Measurements from ENCODE around the gene CCDC102B.
"Not testable (repeated sequence)": the region's sequence is repeated elsewhere in the genome, so short reads cannot be mapped to it uniquely, and the experiment has no call there.

Gene CCDC102B

GRCh38 chr18:68830256-68831045 is 32.6 kb downstream of the CCDC102B start:
- no peak for DNase-seq (ENCODE audit: low spot score)

GRCh38 chr18:68833756-68834155 is 35.9 kb downstream of the CCDC102B start:
- DNase-seq (ENCODE audit: low spot score), result no peak

GRCh38 chr18:68837665-68838451 is 40.0 kb downstream of the CCDC102B start:
- no peak for DNase-seq (ENCODE audit: low spot score)

- DNase-seq (ENCODE audit: low spot score), result no peak
These were observed 41.8 kb downstream of the CCDC102B start for GRCh38 chr18:68839701-68840100.

GRCh38 chr18:68840554-68841263 is 42.8 kb downstream of the CCDC102B start:
- DNase-seq (ENCODE audit: low spot score), result no peak

- DNase-seq (ENCODE audit: low spot score), result no peak
These were observed 43.4 kb downstream of the CCDC102B start for GRCh38 chr18:68841301-68841700.

- no peak for DNase-seq (ENCODE audit: low spot score)
These were observed 45.1 kb downstream of the CCDC102B start for GRCh38 chr18:68842951-68843350.

GRCh38 chr18:68843473-68844089 is 45.7 kb downstream of the CCDC102B start:
- no peak for DNase-seq (ENCODE audit: low spot score)

- no peak for DNase-seq (ENCODE audit: low spot score)
These were observed 49.4 kb downstream of the CCDC102B start for GRCh38 chr18:68847219-68847837.

GRCh38 chr18:68848242-68848641 is 50.4 kb downstream of the CCDC102B start:
- DNase-seq (ENCODE audit: low spot score), result no peak

GRCh38 chr18:68854786-68855391 is 57.0 kb downstream of the CCDC102B start:
- no peak for DNase-seq (ENCODE audit: low spot score)

GRCh38 chr18:68855491-68855890 is 57.6 kb downstream of the CCDC102B start:
- DNase-seq (ENCODE audit: low spot score), result no peak

GRCh38 chr18:68861365-68861764 is 63.5 kb downstream of the CCDC102B start:
- DNase-seq (ENCODE audit: low spot score), result no peak

- no peak for DNase-seq (ENCODE audit: low spot score)
These were observed 67.1 kb downstream of the CCDC102B start for GRCh38 chr18:68865021-68865420.

- DNase-seq (ENCODE audit: low spot score), result no peak
These were observed 67.6 kb downstream of the CCDC102B start for GRCh38 chr18:68865503-68865902.

- no peak for DNase-seq (ENCODE audit: low spot score)
These were observed 75.1 kb downstream of the CCDC102B start for GRCh38 chr18:68873003-68873402.

- DNase-seq (ENCODE audit: low spot score), result no peak
These were observed 76.5 kb downstream of the CCDC102B start for GRCh38 chr18:68874361-68874760.

- not testable (repeated sequence) for DNase-seq (ENCODE audit: low spot score)
These were observed 82.1 kb downstream of the CCDC102B start for GRCh38 chr18:68879947-68880346.

GRCh38 chr18:68887410-68887809 is 89.5 kb downstream of the CCDC102B start:
- no peak for DNase-seq (ENCODE audit: low spot score)

GRCh38 chr18:68893354-68893753 is 95.5 kb downstream of the CCDC102B start:
- DNase-seq (ENCODE audit: low spot score), result no peak

- DNase-seq (ENCODE audit: low spot score), result no peak
These were observed 99.4 kb downstream of the CCDC102B start for GRCh38 chr18:68897286-68897685.

All from germinal center (tissue), 1 donor.